Sciatic nerve (tissue), 2 donors: Measurements from ENCODE around the gene DNAJC11. TPM values are rescaled to one million over a fixed set of nuclear protein-coding genes. Genes with fewer than 3 reads are reported as not detected.
A peak's percentile ranks its signal among the peaks of the same experiment; 100 is the strongest.
"Not testable (repeated sequence)": the region's sequence is repeated elsewhere in the genome, so short reads cannot be mapped to it uniquely, and the experiment has no call there.

Source experiments
- ATAC-seq: fragments of 200-7000 bp; cut with Tn5 transposase; one replicate; pipeline ENCODE4 v1.9.1; 2020; ENCODE audit warnings: mild to moderate bottlenecking, moderate library complexity
- DNase-seq: peaks from one replicate; pipeline ENCODE4 v3.0.0-alpha.2; 2020; ENCODE audit warnings: low spot score
- intact Hi-C: fragments of 100-400 bp; cut with DNase I; formaldehyde crosslinking; loops from one replicate; pipeline ENCODE4 v1.14.2; 2022
- total RNA-seq: library from RNA; stranded (reverse); fragmentation: NEBNext Ultra II Directional; extraction: Animal tissue kit (Norgen Biotek cat#: 25700); gene quantifications from one replicate; pipeline ENCODE4 v1.2.1, GENCODE V29; 2021
- donor health status: DM: no; HTN: no; CAD: no.
- donor health status: DM: no; HTN: no; CAD: no.

Gene DNAJC11
- total RNA-seq, 1 donor from 2014 or later, result 38.7 TPM

- DNase-seq, result no peak
- intact Hi-C loops, result no loop called here
- ATAC-seq, result no peak
Measured at GRCh38 chr1:6660415-6661049, 41.1 kb downstream of the DNAJC11 start.

DNA sequence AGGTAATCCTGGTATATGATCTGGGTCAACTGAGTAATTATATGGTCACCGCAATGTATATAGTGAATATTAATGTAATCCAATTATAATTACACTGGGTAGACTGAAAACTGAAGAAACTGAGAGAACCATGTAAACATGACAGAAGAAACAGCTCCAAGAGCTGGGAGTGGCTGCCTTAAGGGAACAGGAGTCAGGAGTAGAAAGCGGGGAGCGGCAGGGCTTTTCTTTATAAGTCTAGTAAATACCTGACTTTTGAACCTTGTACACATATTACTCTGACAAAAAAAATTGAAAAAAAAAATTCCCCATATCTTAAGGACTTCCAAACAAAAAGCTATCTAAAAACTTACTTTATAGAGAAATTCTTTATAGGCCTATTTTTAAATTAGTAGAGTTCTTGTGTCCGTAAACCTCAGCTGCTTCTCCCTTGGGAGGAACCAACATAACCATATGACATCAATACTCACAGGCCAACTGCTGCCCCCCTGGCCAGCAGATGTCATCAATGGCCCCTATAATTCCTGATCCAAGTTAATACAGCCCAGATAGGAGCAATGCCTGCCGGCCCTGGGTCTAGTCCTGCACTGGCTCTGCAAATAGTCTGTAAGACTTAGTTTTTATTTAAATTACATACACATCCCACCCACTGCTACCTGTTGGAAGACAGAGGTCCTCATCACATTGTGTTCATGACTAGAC lies 43.1 kb downstream of the DNAJC11 start:
- ATAC-seq (no peak), DNase-seq (no peak)
- intact Hi-C loops, result no loop called here

DNA sequence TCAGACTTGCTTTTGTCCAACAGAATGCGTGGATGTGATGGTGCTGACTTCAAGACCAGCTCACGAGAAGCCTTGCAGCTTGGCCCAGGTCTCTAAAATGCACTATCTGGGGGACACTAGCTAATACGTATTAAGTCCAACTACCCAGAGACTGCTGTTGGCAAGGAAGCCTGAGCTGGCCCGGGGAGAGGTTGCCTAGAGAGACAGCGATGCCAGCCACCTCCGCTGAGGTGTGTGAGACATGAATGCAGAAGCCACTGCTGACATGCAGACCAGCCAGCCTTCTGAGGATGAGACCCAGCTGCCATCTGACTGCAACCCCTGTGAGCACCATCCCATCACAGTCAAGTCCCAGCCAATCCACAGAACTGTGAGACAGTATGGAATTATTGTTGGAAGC lies 44.5 kb downstream of the DNAJC11 start:
- no peak for ATAC-seq
- no peak for DNase-seq
- intact Hi-C loops, result no loop called here

DNA sequence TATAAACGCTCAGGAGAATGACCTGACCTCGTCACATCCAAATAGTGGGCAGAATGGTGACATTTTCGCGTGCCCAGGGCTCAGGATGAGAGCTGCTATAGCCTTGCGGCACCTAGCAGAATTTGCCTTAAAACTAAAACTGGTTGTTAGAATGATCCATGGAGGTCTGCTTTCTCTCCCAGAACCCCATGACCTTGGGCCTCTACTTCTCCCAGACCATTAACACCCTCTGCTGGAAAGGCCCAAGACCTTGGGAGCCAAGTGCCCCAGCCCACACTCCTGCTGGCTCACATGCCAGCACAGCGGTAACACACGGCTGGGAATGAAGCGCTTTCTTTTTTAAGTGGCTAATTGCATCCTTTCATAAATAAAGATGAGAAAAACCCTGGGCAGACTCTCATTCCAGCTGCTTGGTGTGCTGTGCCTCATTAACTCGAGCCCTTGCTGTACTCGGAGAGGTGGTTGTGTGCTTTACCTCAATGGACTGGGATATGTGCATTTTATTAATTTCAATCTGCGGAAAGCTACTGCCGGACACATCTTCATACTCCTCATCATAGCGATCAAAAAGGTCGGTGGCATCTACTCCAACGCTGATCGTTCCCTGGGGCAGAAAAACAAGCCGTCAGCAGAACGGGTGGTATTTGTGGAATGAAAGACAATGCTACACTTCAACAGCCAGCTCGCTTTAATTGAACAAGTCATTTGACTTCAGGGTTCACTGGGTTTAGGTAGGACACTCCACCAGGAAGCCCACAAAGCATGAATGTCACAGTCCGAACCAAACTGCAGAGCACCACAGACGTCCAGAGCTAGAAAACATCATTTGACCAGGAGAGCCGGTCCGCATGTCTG lies 48.0 kb downstream of the DNAJC11 start:
- no peak for ATAC-seq
- no peak for DNase-seq
- intact Hi-C loops, result no loop called here

DNA sequence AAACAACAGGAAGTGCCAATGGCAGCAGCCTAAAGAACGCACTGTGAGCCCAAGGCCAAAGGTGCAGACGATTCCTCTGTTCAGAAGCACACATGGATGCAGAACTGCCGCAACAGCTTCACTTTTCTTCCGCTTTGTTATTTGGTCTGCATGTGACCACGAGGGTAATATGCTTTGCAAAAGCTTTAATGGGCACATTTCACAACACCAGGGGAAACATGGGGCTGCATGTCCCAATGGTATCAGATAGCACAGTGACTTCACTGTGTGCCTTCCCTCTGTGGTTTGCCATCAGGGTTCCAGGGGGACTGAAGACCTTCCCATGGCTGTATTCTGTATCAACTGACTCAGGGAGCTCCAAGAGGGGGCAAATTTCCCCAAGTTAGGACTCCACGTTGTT lies 48.6 kb downstream of the DNAJC11 start:
- ATAC-seq, result no peak
- intact Hi-C loops, result no loop called here
- DNase-seq, result no peak

DNA sequence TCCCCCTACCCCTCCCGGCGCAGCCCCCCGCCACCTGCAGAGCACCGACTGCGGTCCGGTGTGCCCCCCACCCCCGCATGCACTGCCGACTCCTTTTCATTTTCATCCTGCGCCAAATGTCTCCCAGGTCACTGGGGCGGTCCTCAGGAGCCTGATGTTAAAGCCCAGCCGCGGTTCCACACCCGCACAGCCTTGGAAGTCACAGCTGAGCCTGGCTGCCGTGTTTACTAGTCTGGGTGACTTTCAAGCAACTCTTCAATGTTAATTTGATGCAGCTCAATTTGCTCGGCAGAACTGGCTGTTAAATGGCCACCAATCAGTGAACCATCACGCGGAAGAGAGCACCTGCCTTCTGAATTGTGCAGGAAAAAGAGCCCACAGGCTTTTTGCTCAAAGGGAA lies 49.7 kb downstream of the DNAJC11 start:
- intact Hi-C loops, result no loop called here
- ATAC-seq (no peak), DNase-seq (no peak)

- no peak for DNase-seq
- intact Hi-C loops, result loop anchor here (10.0 kb wide), 1 partner anchor 94 kb away; the partner anchor contains the start of genes NOL9 and TAS1R1
- no peak for ATAC-seq
Measured at GRCh38 chr1:6648556-6648955, 53.1 kb downstream of the DNAJC11 start.

DNA sequence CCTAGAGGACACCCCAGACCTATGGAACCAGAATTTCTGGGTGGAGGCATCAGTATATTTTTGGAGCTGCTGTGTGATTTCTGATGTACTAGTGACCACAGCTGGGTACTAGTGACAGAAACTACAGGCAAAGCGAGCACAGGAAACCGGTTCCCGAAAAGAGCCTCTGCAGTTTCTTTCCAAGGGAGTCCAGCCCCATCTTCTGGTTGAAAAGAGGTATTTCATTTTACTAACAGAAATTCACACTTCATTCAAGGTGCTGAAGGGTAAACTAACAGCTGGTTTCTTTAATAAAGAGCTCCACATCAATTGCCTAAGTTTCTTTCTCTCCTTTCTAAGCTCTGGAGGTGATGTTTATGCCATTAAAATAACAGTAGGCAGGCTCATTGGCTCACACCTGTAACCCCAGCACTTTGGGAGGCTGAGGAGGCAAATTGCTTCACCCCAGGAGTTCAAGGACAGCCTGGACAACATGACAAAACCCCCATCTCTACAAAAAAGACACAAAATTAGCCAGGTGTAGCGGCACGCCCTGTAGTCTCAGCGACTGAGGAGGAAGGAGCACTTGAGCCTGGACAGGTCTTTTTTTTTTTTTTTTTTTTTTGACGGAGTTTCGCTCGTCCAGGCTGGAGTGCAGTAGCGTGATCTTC lies 55.0 kb downstream of the DNAJC11 start:
- intact Hi-C loops, result loop anchor here (10.0 kb wide), 1 partner anchor 92 kb away; the partner anchor contains the start of genes NOL9 and TAS1R1
- ATAC-seq (peak; percentile 55), DNase-seq (no peak)

- DNase-seq, result no peak
- intact Hi-C loops, result loop anchor here (10.0 kb wide), 1 partner anchor 90 kb away; the partner anchor contains the start of genes NOL9 and TAS1R1
- no peak for ATAC-seq
Measured at GRCh38 chr1:6645018-6645417, 56.6 kb downstream of the DNAJC11 start.

DNA sequence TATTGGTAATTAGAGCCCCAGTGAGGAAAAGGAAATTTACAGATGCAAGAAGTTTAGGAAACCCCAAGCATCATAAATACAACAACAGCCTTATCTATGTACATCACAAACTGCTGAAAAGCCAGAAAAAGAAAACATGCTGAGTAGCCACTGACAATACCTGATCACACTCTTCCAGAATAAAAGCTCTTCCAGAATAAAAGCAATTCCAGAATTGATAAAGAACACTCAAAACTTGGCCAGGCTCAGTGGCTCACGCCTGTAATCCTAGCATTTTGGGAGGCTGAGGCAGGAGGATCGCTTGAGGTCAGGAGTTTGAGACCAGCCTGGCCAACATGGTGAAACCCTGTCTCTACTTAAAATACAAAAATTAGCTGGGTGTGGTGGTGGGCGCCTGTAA lies 60.7 kb downstream of the DNAJC11 start:
- not testable (repeated sequence) for ATAC-seq, DNase-seq
- intact Hi-C loops, result loop anchor here (10.0 kb wide), 1 partner anchor 86 kb away; the partner anchor contains the start of genes NOL9 and TAS1R1

GRCh38 chr1:6638226-6638625 lies 63.4 kb downstream of the DNAJC11 start:
- DNase-seq (peak; percentile 85), ATAC-seq (peak; percentile 86)
- intact Hi-C loops, result no loop called here

GRCh38 chr1:6637770-6638169 lies 63.8 kb downstream of the DNAJC11 start:
- ATAC-seq (peak; percentile 7), DNase-seq (no peak)
- intact Hi-C loops, result no loop called here

DNA sequence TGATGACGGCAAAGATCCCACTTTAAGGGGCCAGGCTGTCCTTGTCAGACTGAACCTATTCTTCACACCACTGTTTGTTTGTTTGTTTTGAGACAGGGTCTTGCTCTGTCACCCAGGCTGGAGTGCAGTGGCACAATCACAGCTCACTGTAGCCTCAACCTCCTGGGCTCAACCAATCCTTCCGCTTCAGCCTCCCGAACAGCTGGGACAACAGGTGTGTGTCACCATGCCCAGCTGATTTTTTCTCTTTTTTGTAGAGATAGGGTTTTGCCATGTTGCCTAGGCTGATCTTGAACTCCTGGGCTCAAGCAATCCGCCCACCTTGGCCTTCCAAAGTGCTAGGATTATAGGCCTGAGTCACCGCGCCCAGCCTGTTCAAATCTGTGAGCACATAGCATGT lies 64.8 kb downstream of the DNAJC11 start:
- ATAC-seq, DNase-seq, intact Hi-C loops: not testable (repeated sequence)

GRCh38 chr1:6635910-6636760 lies 65.5 kb downstream of the DNAJC11 start:
- no peak for ATAC-seq
- intact Hi-C loops, result no loop called here

GRCh38 chr1:6635161-6635909 lies 66.3 kb downstream of the DNAJC11 start:
- ATAC-seq (peak; percentile 19), DNase-seq (no peak)
- intact Hi-C loops, result no loop called here

More at GRCh38 chr1:6635910-6636760, 65.5 kb downstream of the DNAJC11 start:
- no peak for DNase-seq

GRCh38 chr1:6634371-6635052 lies 67.1 kb downstream of the DNAJC11 start:
- DNase-seq (peak; percentile 71), ATAC-seq (peak; percentile 58)
- intact Hi-C loops, result no loop called here
